ENCODE measurements around the gene TJP1.

TJP1 gene

DNA sequence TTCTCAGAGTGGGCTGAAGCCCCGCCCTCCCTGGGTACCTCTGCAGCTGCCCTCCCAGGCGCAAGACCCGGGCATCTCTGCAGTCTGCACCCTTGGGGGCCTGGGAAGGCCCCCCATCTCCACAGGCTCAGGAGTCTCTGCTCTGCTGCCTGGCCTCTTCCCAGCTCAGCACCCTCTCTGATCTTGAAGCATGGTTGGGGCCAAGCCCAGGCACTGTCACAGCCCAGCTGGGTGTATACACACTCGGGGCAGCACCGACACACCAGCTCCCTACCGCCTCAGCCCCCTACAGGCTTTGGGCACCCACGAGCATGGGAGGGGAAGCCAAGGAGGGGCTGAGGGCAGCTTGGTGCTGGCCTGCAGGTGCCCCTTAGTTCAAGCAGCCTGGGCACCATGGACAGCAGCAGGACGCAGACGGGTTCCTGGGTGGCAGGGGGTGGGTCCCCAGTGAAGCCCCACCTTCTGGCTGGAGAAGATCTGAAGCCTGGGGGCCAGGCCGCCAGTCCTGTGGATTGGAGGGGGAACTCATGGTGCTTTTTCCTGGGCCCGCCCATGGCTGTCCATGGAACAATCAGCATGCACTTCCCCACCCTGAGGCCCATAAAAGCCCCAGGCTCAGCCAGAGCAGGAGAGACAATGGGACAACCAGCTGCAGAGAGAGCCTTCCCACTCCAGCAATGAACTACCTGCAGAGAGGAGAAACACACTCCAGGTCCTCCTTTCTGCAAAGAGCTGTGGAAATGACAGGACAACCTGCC, 170.6 kb downstream of the TJP1 start:
- no peak for DNase-seq
